Adrenal gland (tissue), 5 donors: ENCODE measurements around the gene MAP4K3.

Experiments used
- CTCF ChIP-seq, 6 experiments: fragments of 450-650 bp in 4 of 6; fragments of 200-600 bp in 2 of 6; sonication (generic) in 1 of 6; IDR thresholded peaks; 1 replicate in 5 of 6; 2 replicates in 1 of 6; pipeline versions ENCODE4 v1.5.1 to v1.8.0; 2016 to 2021; ENCODE audit warnings: antibody characterized with exemption in 6 of 6, mild to moderate bottlenecking in 2 of 6, moderate library complexity in 1 of 6
- POLR2A ChIP-seq, 2 donors: fragments of 450-650 bp; IDR thresholded peaks; one replicate each; pipeline ENCODE4 v1.6.1; 2017; ENCODE audit warnings: antibody characterized with exemption in 2 of 2, mild to moderate bottlenecking in 2 of 2, moderate library complexity in 1 of 2
- donor health status: DM: no; HTN: no; CAD: no.

GRCh38 chr2:39405364-39405763 is 31.7 kb downstream of the MAP4K3 start:
- TF ChIP-seq CTCF (IDR thresholded peaks at IDR 0.05) (no peak), POLR2A (IDR thresholded peaks at IDR 0.05) (no peak)
